NB4 (cell line): Measurements from ENCODE around the gene KIRREL3.

Source experiments
- CTCF ChIP-seq: IDR thresholded peaks from one replicate; pipeline ENCODE4 v1.5.1; 2012; ENCODE audit warnings: low read depth, low read length
- MYC ChIP-seq: IDR thresholded peaks from 2 replicates; pipeline ENCODE4 v1.6.1; 2011; ENCODE audit warnings: low read depth, low read length

- no peak for TF ChIP-seq MYC
- TF ChIP-seq CTCF: no peak
Observed at GRCh38 chr11:126927623-126928022, 72.9 kb downstream of the KIRREL3 start.
